HTERT RPE-1 (cell line): ENCODE data around the gene ANKIB1.

Experiments
- in situ Hi-C: fragments of 300-500 bp; cut with MboI; formaldehyde crosslinking; loops from 4 replicates; pipeline ENCODE4 v1.14.3; 2020; ENCODE audit warnings: low sequenced_read_pairs

ANKIB1 gene

DNA sequence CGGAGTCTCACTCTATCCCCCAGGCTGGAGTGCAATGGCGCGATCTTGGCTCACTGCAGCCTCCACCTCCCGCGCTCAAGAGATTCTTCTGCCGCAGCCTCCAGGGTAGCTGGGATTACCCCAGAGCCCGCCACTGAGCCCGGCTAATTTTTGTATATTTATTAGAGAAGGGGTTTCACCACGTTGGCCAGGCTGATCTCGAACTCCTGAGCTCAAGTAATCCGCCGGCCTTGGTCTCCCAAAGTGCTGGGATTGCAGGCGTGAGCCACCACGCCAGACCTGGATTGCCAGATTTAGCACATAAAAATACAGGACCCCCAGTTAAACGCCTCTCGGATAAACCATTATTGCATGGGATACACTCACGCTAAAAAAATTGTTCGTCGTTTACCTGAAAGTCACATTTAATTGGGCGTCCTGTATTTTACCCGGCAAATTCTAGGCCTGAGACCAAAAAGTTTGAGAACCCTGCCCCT, 201.1 kb downstream of the ANKIB1 start:
- in situ Hi-C loops = no loop called here

GRCh38 chr7:92447345-92448204, 201.8 kb downstream of the ANKIB1 start, which contains the start of gene GATAD1:
Gene GATAD1 (plus strand): TSS chr7:92447482. CDS start chr7:92447730, 248 bp downstream.
- in situ Hi-C loops = no loop called here

GRCh38 chr7:92448205-92448747, 202.5 kb downstream of the ANKIB1 start:
- in situ Hi-C loops = no loop called here
